Loucy (cell line): ENCODE measurements around the gene TRIML2.

Source experiments
- H2AFZ ChIP-seq: fragments of 200-600 bp; sonication (generic); 2 replicates; pipeline ENCODE4 v1.6.0; 2016; ENCODE audit warnings: antibody characterized with exemption, mild to moderate bottlenecking, low read length, moderate library complexity
- H3F3A ChIP-seq: fragments of 200-600 bp; 2 replicates; pipeline ENCODE4 v1.6.0; 2016; ENCODE audit warnings: antibody characterized with exemption, low read depth, mild to moderate bottlenecking
- H3K27me3 ChIP-seq: fragments of 200-600 bp; sonication (generic); 2 replicates; pipeline ENCODE4 v1.6.1; 2014; ENCODE audit warnings: low read length, mild to moderate bottlenecking; ENCODE audit not compliant: insufficient read depth, poor library complexity, severe bottlenecking
- H3K36me3 ChIP-seq: fragments of 200-600 bp; sonication (generic); 2 replicates; pipeline ENCODE4 v1.6.1; 2016; ENCODE audit warnings: low read length; ENCODE audit not compliant: insufficient read depth
- H3K4me1 ChIP-seq: fragments of 200-600 bp; sonication (generic); 2 replicates; pipeline ENCODE4 v1.5.1; 2014; ENCODE audit warnings: low read length, mild to moderate bottlenecking; ENCODE audit not compliant: insufficient read depth, poor library complexity, severe bottlenecking
- H3K4me2 ChIP-seq: fragments of 200-600 bp; sonication (generic); 2 replicates; pipeline ENCODE4 v1.6.0; 2014; ENCODE audit warnings: antibody characterized with exemption, low read length, low read depth, mild to moderate bottlenecking; ENCODE audit not compliant: poor library complexity, severe bottlenecking
- H3K4me3 ChIP-seq: fragments of 200-600 bp; sonication (generic); 2 replicates; pipeline ENCODE4 v1.5.1; 2014; ENCODE audit warnings: low read length, mild to moderate bottlenecking, mixed read lengths; ENCODE audit not compliant: poor library complexity, severe bottlenecking
- H3K79me2 ChIP-seq: fragments of 200-600 bp; sonication (generic); 2 replicates; pipeline ENCODE4 v1.6.1; 2014; ENCODE audit warnings: low read length; ENCODE audit not compliant: insufficient read depth
- H3K9ac ChIP-seq: fragments of 200-600 bp; sonication (generic); 2 replicates; pipeline ENCODE4 v1.6.0; 2014; ENCODE audit warnings: mild to moderate bottlenecking, low read depth, low read length, moderate library complexity; ENCODE audit not compliant: poor library complexity, severe bottlenecking
- H3K9me2 ChIP-seq: fragments of 200-600 bp; sonication (generic); replicated peaks from 2 replicates; pipeline ENCODE4 v1.6.1; 2016; ENCODE audit warnings: low read depth, low read length, mixed read lengths
- H3K9me3 ChIP-seq: fragments of 200-600 bp; sonication (generic); 2 replicates; pipeline ENCODE4 v1.6.1; 2014; ENCODE audit warnings: mild to moderate bottlenecking, antibody characterized with exemption, low read length, low read depth; ENCODE audit not compliant: insufficient read depth
- H4K20me1 ChIP-seq: fragments of 200-600 bp; sonication (generic); 2 replicates; pipeline ENCODE4 v1.6.0; 2014; ENCODE audit warnings: antibody characterized with exemption, low read length, mild to moderate bottlenecking; ENCODE audit not compliant: insufficient read depth, poor library complexity, severe bottlenecking
- EZH2phosphoT487 ChIP-seq: fragments of 200-600 bp; IDR thresholded peaks from 2 replicates; pipeline ENCODE4 v1.6.1; 2018; ENCODE audit warnings: antibody characterized with exemption, mild to moderate bottlenecking, moderate library complexity, borderline replicate concordance
- TF ChIP-seq, protein P1 (sequence below): fragments of 200-600 bp; sonication (generic); conservative IDR thresholded peaks from 2 replicates; pipeline ENCODE4 v1.5.1; 2014; ENCODE audit warnings: mild to moderate bottlenecking, antibody characterized with exemption, low read length

The TRIML2 gene

DNA sequence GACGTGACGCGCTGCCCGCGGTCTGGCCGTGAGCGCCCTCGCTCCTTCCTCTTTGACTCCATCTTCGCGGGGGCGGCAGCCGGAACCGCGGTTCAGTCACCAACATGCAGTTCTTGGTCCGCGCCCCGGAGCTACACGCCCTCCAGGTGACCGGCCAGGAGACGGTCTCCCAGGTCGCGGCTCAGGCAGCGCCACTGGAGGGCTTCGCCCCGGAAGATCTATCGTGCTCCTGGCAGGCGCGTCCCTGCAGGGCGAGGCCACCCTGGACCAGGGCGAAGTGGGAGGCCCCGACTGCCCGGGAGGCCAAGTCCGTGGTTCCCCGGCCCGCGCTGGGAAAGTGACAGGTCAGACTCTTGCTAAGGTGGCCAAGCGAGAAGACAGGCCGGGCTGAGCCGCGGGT is 2.9 kb downstream of the TRIML2 start:
- Histone ChIP-seq H3K9me2 (no peaks in the 10 kb centered on the region), H3K4me2 (no peak overlapping the region)

DNA sequence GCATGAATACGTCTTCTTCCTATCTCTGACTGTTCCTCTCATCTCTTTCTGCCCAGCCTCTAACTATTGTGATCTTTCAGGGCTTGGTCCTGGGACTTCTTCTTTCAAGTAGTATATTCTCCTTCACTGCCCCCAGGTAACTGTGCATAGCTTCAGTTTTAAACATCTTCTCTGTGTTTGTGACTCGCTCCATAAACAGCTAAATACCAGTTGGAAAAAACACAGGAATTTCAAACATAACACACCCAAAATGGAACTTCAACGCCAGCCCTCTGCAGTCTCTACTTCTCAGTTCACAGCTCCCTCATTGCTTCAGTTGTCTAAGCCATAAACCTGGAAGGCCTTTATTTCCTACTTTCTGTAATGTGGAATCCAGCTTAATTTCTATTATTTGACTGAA is 16.6 kb downstream of the TRIML2 start:
- Histone ChIP-seq H4K20me1 (no peaks in the 10 kb centered on the region), H3K36me3 (no peaks in the 10 kb centered on the region), H3K79me2 (no peaks in the 10 kb centered on the region), H3K9me2 (no peaks in the 10 kb centered on the region), H3K4me3 (no peak overlapping the region), H3K9ac (no peak overlapping the region), H3K4me2 (no peak overlapping the region), H3K9me3 (peaks cover 16% of the 10 kb centered on the region; the same call in 1 of the 2 replicates), H3F3A (no peaks in the 10 kb centered on the region), H3K27me3 (no peaks in the 10 kb centered on the region), H2AFZ (no peak overlapping the region), H3K4me1 (no peaks in the 10 kb centered on the region)
- TF ChIP-seq, protein P1, sequence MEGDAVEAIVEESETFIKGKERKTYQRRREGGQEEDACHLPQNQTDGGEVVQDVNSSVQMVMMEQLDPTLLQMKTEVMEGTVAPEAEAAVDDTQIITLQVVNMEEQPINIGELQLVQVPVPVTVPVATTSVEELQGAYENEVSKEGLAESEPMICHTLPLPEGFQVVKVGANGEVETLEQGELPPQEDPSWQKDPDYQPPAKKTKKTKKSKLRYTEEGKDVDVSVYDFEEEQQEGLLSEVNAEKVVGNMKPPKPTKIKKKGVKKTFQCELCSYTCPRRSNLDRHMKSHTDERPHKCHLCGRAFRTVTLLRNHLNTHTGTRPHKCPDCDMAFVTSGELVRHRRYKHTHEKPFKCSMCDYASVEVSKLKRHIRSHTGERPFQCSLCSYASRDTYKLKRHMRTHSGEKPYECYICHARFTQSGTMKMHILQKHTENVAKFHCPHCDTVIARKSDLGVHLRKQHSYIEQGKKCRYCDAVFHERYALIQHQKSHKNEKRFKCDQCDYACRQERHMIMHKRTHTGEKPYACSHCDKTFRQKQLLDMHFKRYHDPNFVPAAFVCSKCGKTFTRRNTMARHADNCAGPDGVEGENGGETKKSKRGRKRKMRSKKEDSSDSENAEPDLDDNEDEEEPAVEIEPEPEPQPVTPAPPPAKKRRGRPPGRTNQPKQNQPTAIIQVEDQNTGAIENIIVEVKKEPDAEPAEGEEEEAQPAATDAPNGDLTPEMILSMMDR, result no peak
- no peak for TF ChIP-seq EZH2phosphoT487

More for the DNA sequence above, 2.9 kb downstream of the TRIML2 start:
- TF ChIP-seq EZH2phosphoT487, result no peak
- TF ChIP-seq, protein P1, result no peak
- Histone ChIP-seq H3K36me3 (no peaks in the 10 kb centered on the region), H3K4me1 (no peaks in the 10 kb centered on the region), H3K79me2 (no peaks in the 10 kb centered on the region), H3K9me3 (peaks cover 16% of the 10 kb centered on the region; the same call in 1 of the 2 replicates), H3F3A (no peaks in the 10 kb centered on the region), H3K4me3 (no peak overlapping the region), H3K9ac (no peak overlapping the region), H4K20me1 (no peaks in the 10 kb centered on the region), H2AFZ (no peak overlapping the region), H3K27me3 (no peaks in the 10 kb centered on the region)

DNA sequence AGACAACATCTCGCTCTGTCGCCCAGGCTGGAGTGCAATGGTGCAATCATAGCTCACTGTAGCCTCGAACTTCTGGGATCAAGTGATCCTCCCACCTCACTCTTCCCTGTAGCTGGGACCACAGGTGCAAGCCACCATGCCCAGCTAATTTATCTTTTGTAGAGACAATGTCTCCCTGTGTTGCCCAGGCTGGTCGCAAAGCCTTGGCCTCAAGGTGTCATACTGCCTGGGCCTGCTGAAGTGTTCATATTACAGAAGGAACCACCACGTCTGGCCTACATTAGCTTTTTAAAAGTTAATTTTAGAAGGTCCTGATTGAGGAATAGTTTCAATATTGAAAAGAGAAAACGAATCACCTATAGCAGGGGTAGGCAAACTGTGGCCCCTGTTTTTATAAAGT is 22.5 kb downstream of the TRIML2 start:
- no peak for TF ChIP-seq EZH2phosphoT487
- TF ChIP-seq, protein P1, result no peak
- H3K9me3 ChIP-seq, result peaks cover 17% of the 10 kb centered on the region; the same call in 1 of the 2 replicates

More for the DNA sequence above, 22.5 kb downstream of the TRIML2 start:
- no peak overlapping the region for H3K4me3 ChIP-seq
- H3K27me3 ChIP-seq, result no peaks in the 10 kb centered on the region
- H2AFZ ChIP-seq, result no peak overlapping the region
- H3F3A ChIP-seq, result no peaks in the 10 kb centered on the region
- H3K79me2 ChIP-seq, result no peaks in the 10 kb centered on the region
- H3K4me2 ChIP-seq, result no peak overlapping the region
- no peak overlapping the region for H3K9ac ChIP-seq
- no peaks in the 10 kb centered on the region for H3K4me1 ChIP-seq
- H3K36me3 ChIP-seq, result no peaks in the 10 kb centered on the region
- H3K9me2 ChIP-seq, result no peaks in the 10 kb centered on the region
- H4K20me1 ChIP-seq, result no peaks in the 10 kb centered on the region
